ENCODE data around the gene INPP5A.
"Not testable (repeated sequence)": the region's sequence is repeated elsewhere in the genome, so short reads cannot be mapped to it uniquely, and the experiment has no call there.

INPP5A gene

GRCh38 chr10:132766291-132766690 is 228.7 kb downstream of the INPP5A start:
- no peak for DNase-seq (ENCODE audit: low read depth)

GRCh38 chr10:132768346-132769248 is 231.0 kb downstream of the INPP5A start:
- no peak for DNase-seq (ENCODE audit: low read depth)

- no peak for DNase-seq (ENCODE audit: low read depth)
Observed at GRCh38 chr10:132770061-132771021, 232.8 kb downstream of the INPP5A start.

- not testable (repeated sequence) for DNase-seq (ENCODE audit: low read depth)
Observed at GRCh38 chr10:132772816-132773215, 235.2 kb downstream of the INPP5A start.

- DNase-seq (ENCODE audit: low read depth): no peak
Observed at GRCh38 chr10:132774181-132774901, 236.8 kb downstream of the INPP5A start.

- no peak for DNase-seq (ENCODE audit: low read depth)
Observed at GRCh38 chr10:132774902-132775863, 237.6 kb downstream of the INPP5A start.

GRCh38 chr10:132776186-132776585 is 238.6 kb downstream of the INPP5A start:
- no peak for DNase-seq (ENCODE audit: low read depth)

GRCh38 chr10:132776821-132777220 is 239.2 kb downstream of the INPP5A start:
- no peak for DNase-seq (ENCODE audit: low read depth)

- no peak for DNase-seq (ENCODE audit: low read depth)
Observed at GRCh38 chr10:132777441-132777840, 239.9 kb downstream of the INPP5A start.

- DNase-seq (ENCODE audit: low read depth): no peak
Observed at GRCh38 chr10:132779549-132780294, 242.1 kb downstream of the INPP5A start.

GRCh38 chr10:132780356-132780755 is 242.8 kb downstream of the INPP5A start:
- DNase-seq (ENCODE audit: low read depth): no peak

- no peak for DNase-seq (ENCODE audit: low read depth)
Observed at GRCh38 chr10:132781556-132781955, 244.0 kb downstream of the INPP5A start.

GRCh38 chr10:132783165-132783939 is 245.8 kb downstream of the INPP5A start:
- no peak for DNase-seq (ENCODE audit: low read depth)

- DNase-seq (ENCODE audit: low read depth): no peak
Observed at GRCh38 chr10:132783940-132784865, 246.6 kb downstream of the INPP5A start.

GRCh38 chr10:132784866-132785722 is 247.5 kb downstream of the INPP5A start:
- DNase-seq (ENCODE audit: low read depth): no peak

- DNase-seq (ENCODE audit: low read depth): no peak
Observed at GRCh38 chr10:132785723-132786475, 248.3 kb downstream of the INPP5A start, which contains the start of gene NKX6-2. NKX6-2 (minus strand) TSS chr10:132786147; CDS start chr10:132785948, 199 bp downstream.
